Measurements from ENCODE around the gene CYRIA. TPM values are rescaled to one million over a fixed set of nuclear protein-coding genes. Genes with fewer than 3 reads are reported as not detected.

CYRIA gene
- total RNA-seq, 4 donors from 2014 or later, result 0.42 to 5.1 (median 1.8) TPM

DNA sequence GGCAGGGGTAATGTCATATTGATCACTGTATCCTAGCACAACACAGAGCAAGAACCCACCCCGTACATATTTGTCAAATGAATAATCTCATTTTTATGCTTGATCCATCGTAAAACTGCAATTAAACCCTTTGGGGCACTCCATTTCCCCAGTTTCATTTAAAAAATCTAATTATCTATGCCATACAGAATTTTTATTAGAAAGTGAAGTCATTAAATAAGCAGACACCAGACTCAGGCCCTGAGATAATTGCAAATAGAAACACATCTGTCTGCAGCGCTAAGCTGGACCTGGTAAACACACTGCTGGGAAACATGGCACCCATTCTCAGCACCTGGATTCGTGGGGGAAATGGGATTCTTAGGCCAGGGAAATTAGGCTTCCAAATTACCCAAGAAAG, 5.1 kb downstream of the CYRIA start:
- DNase-seq, result no peak
- intact Hi-C loops (cut with DNase I), result no loop called here
- no peak for TF ChIP-seq POLR2A (IDR thresholded peaks at IDR 0.05)
- TF ChIP-seq, protein P1, sequence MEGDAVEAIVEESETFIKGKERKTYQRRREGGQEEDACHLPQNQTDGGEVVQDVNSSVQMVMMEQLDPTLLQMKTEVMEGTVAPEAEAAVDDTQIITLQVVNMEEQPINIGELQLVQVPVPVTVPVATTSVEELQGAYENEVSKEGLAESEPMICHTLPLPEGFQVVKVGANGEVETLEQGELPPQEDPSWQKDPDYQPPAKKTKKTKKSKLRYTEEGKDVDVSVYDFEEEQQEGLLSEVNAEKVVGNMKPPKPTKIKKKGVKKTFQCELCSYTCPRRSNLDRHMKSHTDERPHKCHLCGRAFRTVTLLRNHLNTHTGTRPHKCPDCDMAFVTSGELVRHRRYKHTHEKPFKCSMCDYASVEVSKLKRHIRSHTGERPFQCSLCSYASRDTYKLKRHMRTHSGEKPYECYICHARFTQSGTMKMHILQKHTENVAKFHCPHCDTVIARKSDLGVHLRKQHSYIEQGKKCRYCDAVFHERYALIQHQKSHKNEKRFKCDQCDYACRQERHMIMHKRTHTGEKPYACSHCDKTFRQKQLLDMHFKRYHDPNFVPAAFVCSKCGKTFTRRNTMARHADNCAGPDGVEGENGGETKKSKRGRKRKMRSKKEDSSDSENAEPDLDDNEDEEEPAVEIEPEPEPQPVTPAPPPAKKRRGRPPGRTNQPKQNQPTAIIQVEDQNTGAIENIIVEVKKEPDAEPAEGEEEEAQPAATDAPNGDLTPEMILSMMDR (IDR thresholded peaks at IDR 0.05), result no peak
- peaks cover 0 to 18% (median 0%) of the 10 kb centered on the region in 4 donors for H3K27me3 ChIP-seq
- H3K4me1 ChIP-seq, result peaks cover 13 to 78% (median 34%) of the 10 kb centered on the region in 3 donors
- no peak overlapping the region for H3K4me3 ChIP-seq
- peak overlapping the region in 1 of 4 donors; percentile 11 for H3K27ac ChIP-seq
- WGBS, 2 donors, result 64 to 69% methylated on average over 4 of the region's 4 CpGs
- H3K9me3 ChIP-seq, result no peaks in the 10 kb centered on the region
- no peaks in the 10 kb centered on the region for H3K36me3 ChIP-seq

DNA sequence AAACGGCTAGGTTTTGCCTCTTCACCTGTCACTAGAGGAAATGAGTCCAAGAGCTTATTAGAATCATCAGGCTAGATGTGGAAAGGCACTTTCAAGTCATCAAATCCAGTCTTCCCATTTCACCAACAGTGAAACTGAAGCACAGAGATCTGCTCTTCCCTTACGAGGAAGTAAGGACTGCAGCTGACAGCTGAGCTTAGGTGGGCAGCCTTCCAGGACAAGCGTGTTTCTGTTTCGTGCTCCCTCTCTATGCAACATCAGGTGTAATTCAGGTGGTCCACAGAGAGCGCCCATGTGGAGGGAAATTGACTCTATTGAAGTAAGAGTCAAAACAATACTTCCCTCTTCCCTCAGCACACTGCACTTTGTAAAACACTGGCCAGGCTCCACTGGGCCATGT, 5.5 kb downstream of the CYRIA start:
- 54 to 68% methylated on average over 5 of the region's 5 CpGs for WGBS, 2 donors
- no peak for TF ChIP-seq POLR2A (IDR thresholded peaks at IDR 0.05)
- TF ChIP-seq, protein P1 (IDR thresholded peaks at IDR 0.05), result no peak
- H3K4me3 ChIP-seq, result no peak overlapping the region
- H3K27me3 ChIP-seq, result peaks cover 0 to 18% (median 0%) of the 10 kb centered on the region in 4 donors
- H3K36me3 ChIP-seq, result no peaks in the 10 kb centered on the region
- DNase-seq, result no peak
- intact Hi-C loops (cut with DNase I), result no loop called here
- H3K9me3 ChIP-seq, result no peaks in the 10 kb centered on the region
- H3K4me1 ChIP-seq, result peaks cover 10 to 75% (median 31%) of the 10 kb centered on the region in 3 donors
- peak overlapping the region in 1 of 4 donors; percentile 11 for H3K27ac ChIP-seq

DNA sequence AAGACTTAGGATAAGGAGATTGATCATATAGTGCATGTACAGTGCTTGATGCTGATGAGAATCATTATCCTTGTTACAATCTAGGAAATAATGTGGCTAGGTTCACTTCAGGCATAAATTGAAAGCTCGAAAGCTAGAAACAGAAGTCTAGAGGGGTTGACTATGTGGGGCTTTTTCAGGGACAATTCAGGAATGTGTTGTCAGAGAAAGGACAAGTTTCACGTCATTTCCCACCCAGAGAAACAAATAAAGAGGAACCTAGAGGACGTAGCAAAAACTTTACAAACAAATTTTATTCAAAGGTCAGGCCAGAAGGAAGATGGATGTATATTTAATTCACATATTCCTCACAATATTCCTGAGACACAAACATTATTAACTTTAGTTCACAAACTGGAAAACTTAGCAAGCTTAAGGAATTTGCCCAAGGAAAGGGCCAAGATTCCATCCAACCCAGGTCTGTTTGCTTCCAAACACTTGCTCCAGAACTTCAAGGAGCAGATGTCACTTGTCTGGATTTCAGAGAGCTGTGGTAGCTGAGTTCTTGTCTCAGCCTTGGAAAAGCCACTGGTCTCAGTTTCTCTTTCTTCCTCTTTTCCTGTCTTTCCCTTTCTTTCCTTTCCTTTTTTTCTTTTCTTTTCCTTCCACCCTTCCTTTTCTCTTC, 7.4 kb downstream of the CYRIA start:
- H3K9me3 ChIP-seq, result no peaks in the 10 kb centered on the region
- no peak for DNase-seq
- no peaks in the 10 kb centered on the region for H3K36me3 ChIP-seq
- WGBS, 2 donors, result 47 to 67% methylated on average over 3 of the region's 3 CpGs
- intact Hi-C loops (cut with DNase I), result no loop called here
- TF ChIP-seq POLR2A (IDR thresholded peaks at IDR 0.05), result no peak
- TF ChIP-seq, protein P1 (IDR thresholded peaks at IDR 0.05), result no peak
- H3K27me3 ChIP-seq, result no peaks in the 10 kb centered on the region
- no peak overlapping the region for H3K4me3 ChIP-seq
- peaks cover under 1 to 72% (median 28%) of the 10 kb centered on the region in 3 donors for H3K4me1 ChIP-seq
- peak overlapping the region in 3 of 4 donors; percentile 2 to 60 (median 43) for H3K27ac ChIP-seq

DNA sequence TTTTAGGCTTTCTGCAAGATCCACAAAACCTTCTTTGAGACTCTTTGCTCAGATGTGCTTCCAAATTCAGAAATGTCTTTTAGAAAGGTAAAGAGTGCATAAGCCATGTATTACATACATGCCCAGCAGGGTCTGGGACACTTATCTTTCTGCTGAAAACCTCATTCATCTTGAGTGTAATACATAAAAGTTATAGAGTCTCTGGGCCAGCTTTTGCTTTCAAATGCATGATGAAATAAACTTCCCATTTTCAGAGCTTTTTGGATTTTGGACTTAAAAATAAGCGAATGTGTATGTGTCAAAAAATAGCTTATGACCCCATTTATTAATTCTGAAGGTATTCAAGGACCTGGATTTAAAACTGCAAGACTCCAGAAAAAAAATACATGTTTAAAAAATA, 8.0 kb downstream of the CYRIA start:
- Histone ChIP-seq H3K27ac (peak overlapping the region in 3 of 4 donors; percentile 2 to 49 (median 43)), H3K36me3 (no peaks in the 10 kb centered on the region), H3K4me3 (no peak overlapping the region), H3K9me3 (no peaks in the 10 kb centered on the region), H3K27me3 (no peaks in the 10 kb centered on the region), H3K4me1 (peaks cover 5 to 72% (median 31%) of the 10 kb centered on the region in 3 donors)
- WGBS, 2 donors, result 70 to 72% methylated on average over 1 of the region's 1 CpG
- intact Hi-C loops (cut with DNase I), result no loop called here
- DNase-seq, result no peak
- TF ChIP-seq POLR2A (IDR thresholded peaks at IDR 0.05), result no peak
- TF ChIP-seq, protein P1 (IDR thresholded peaks at IDR 0.05), result no peak

DNA sequence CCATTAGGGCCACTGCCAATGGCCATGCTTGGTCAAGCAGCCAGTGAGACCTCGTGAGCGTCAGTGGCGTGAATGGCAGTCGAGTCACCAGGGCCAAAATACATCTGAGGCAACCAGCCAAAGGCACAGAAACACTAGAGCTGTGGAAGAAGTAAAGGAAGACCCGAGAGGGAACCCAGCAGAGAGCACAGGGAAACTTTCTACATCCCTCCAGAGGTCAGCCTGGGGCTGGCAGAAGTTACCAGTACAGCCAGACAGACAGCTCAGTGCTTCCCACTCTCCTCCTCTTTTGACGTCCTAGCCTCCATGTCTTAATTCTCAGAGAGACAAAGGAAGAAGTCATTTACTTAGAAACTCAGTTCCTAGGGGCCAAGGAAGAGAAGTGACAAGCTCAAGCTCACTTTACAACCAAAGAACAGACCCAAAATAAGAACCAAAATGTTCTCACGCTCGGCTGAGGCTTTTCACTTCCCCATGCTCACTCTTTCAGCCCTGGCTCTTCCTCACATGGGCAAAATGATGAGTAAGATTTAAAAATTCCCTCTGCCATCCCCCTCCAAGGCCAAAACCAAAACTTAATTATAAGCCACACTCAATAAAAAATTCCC, 8.7 kb downstream of the CYRIA start:
- WGBS, 2 donors, result 54 to 62% methylated on average over 8 of the region's 8 CpGs
- intact Hi-C loops (cut with DNase I), result no loop called here
- Histone ChIP-seq H3K27me3 (no peaks in the 10 kb centered on the region), H3K36me3 (no peaks in the 10 kb centered on the region), H3K4me3 (no peak overlapping the region), H3K4me1 (peaks cover 13 to 72% (median 30%) of the 10 kb centered on the region in 3 donors), H3K9me3 (no peaks in the 10 kb centered on the region), H3K27ac (peak overlapping the region in 3 of 4 donors; percentile 31 to 73 (median 43))
- no peak for TF ChIP-seq POLR2A (IDR thresholded peaks at IDR 0.05)
- TF ChIP-seq, protein P1 (IDR thresholded peaks at IDR 0.05), result no peak
- DNase-seq, result no peak
